Thyroid gland (tissue), 4 donors: ENCODE results near the gene IGF2R. TPM values are rescaled to one million over a fixed set of nuclear protein-coding genes. Genes with fewer than 3 reads are reported as not detected.

Source experiments
- DNase-seq, 2 donors: peaks; one replicate each; pipeline ENCODE4 v3.0.0-alpha.2; 2019
- H3K27ac ChIP-seq, 3 donors: fragments of 200-600 bp; sonication (generic); 1 replicate in 2 of 3; 2 replicates in 1 of 3; pipeline ENCODE4 v1.5.1; 2016 to 2019; ENCODE audit warnings: mild to moderate bottlenecking in 1 of 3, moderate library complexity in 1 of 3
- H3K27me3 ChIP-seq: fragments of 200-600 bp; sonication (generic); one replicate; pipeline ENCODE4 v1.5.1; 2019
- H3K36me3 ChIP-seq, 2 donors: fragments of 200-600 bp; sonication (generic); one replicate each; pipeline ENCODE4 v1.5.1; 2016 to 2019
- H3K4me1 ChIP-seq, 2 donors: fragments of 200-600 bp; sonication (generic); one replicate each; pipeline ENCODE4 v1.5.1; 2017 to 2019
- H3K4me3 ChIP-seq, 3 donors: fragments of 200-600 bp; sonication (generic); replicated peaks in 1 of 3; 1 replicate in 2 of 3; 2 replicates in 1 of 3; pipeline ENCODE4 v1.5.1; 2016; ENCODE audit warnings: mild to moderate bottlenecking in 1 of 3
- H3K9me3 ChIP-seq: fragments of 200-600 bp; sonication (generic); one replicate; pipeline ENCODE4 v1.5.1; 2017
- CTCF ChIP-seq, 6 experiments: fragments of 200-600 bp in 3 of 6; fragments of 450-650 bp in 3 of 6; sonication (generic) in 3 of 6; IDR thresholded peaks; one replicate each; pipeline ENCODE4 v1.5.1; 2016 to 2019; ENCODE audit warnings: antibody characterized with exemption in 6 of 6, mild to moderate bottlenecking in 2 of 6, inconsistent platforms in 1 of 6, moderate library complexity in 1 of 6
- POLR2A ChIP-seq, 2 donors: fragments of 450-650 bp; IDR thresholded peaks; one replicate each; pipeline ENCODE4 v1.6.1; 2017; ENCODE audit warnings: antibody characterized with exemption in 2 of 2, mild to moderate bottlenecking in 2 of 2, moderate library complexity in 1 of 2
- WGBS, 2 donors: methylation state at CpG; one replicate each; pipeline ENCODE4 v1.1.5; 2017; 5-methylcytosine and 5-hydroxymethylcytosine counted together
- intact Hi-C: fragments of 100-400 bp; cut with DNase I; formaldehyde crosslinking; loops from one replicate; pipeline ENCODE4 v1.15.1; 2023
- total RNA-seq, 4 donors: library from RNA; depleted of rRNA; stranded (reverse); fragments of >200 nt; gene quantifications; one replicate each; pipeline ENCODE4 v1.2.3, GENCODE V29; 2016

IGF2R gene
- total RNA-seq, 4 donors from 2014 or later, result 82.1 to 104 (median 94.2) TPM

GRCh38 chr6:160146454-160147145, 177.7 kb downstream of the IGF2R start:
- H3K36me3 ChIP-seq, result no peaks in the 10 kb centered on the region
- DNase-seq, result no peak
- peaks cover 0 to under 1% of the 10 kb centered on the region in 2 donors for H3K4me1 ChIP-seq
- H3K27ac ChIP-seq, result no peak overlapping the region
- WGBS, 2 donors, result 86 to 92% methylated on average over 6 of the region's 6 CpGs
- no peak overlapping the region for H3K4me3 ChIP-seq
- no peaks in the 10 kb centered on the region for H3K9me3 ChIP-seq
- no peak for TF ChIP-seq POLR2A (IDR thresholded peaks at IDR 0.05)
- no peak for TF ChIP-seq CTCF (IDR thresholded peaks at IDR 0.05)
- intact Hi-C loops, result no loop called here
- H3K27me3 ChIP-seq, result no peaks in the 10 kb centered on the region

GRCh38 chr6:160147146-160147536, 178.3 kb downstream of the IGF2R start:
- Histone ChIP-seq H3K36me3 (no peaks in the 10 kb centered on the region), H3K27ac (no peak overlapping the region), H3K9me3 (no peaks in the 10 kb centered on the region), H3K4me1 (no peaks in the 10 kb centered on the region), H3K27me3 (no peaks in the 10 kb centered on the region), H3K4me3 (no peak overlapping the region)
- 86 to 88% methylated on average over 3 of the region's 3 CpGs for WGBS, 2 donors
- no peak for TF ChIP-seq CTCF (IDR thresholded peaks at IDR 0.05)
- no peak for TF ChIP-seq POLR2A (IDR thresholded peaks at IDR 0.05)
- no peak for DNase-seq
- intact Hi-C loops, result no loop called here

GRCh38 chr6:160154471-160154870, 185.6 kb downstream of the IGF2R start:
- WGBS, 2 donors, result 89 to 97% methylated on average over 3 of the region's 3 CpGs
- no peaks in the 10 kb centered on the region for H3K27me3 ChIP-seq
- H3K36me3 ChIP-seq, result peaks cover 0 to 5% of the 10 kb centered on the region in 2 donors
- no peak overlapping the region for H3K4me3 ChIP-seq
- H3K4me1 ChIP-seq, result no peaks in the 10 kb centered on the region
- no peak for TF ChIP-seq CTCF (IDR thresholded peaks at IDR 0.05)
- no peak for TF ChIP-seq POLR2A (IDR thresholded peaks at IDR 0.05)
- no peaks in the 10 kb centered on the region for H3K9me3 ChIP-seq
- intact Hi-C loops, result no loop called here
- no peak overlapping the region for H3K27ac ChIP-seq
- no peak for DNase-seq

DNA sequence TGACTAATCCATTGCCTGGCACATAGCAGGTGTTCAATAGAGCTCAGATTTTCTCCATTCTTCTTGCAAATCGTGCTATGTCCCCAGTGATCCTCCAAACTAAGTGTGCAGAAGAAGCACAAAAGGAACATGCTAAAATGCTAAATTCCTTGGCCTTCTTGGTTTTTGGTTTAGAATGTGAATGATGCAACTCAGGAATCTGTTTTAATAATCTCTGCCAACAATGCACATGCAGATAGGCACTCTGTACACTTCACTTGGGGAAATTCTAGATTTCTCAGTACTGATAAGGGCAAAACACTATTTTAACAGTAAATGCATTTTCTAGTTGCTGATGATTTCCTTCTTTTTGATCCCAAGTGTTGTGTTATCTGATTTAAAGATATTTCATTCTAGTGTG, 188.0 kb downstream of the IGF2R start:
- H3K36me3 ChIP-seq, result peaks cover 0 to 5% of the 10 kb centered on the region in 2 donors
- no peak for DNase-seq
- H3K4me3 ChIP-seq, result no peak overlapping the region
- no peak overlapping the region for H3K27ac ChIP-seq
- WGBS, 2 donors, result 79 to 86% methylated on average over 1 of the region's 1 CpG
- H3K9me3 ChIP-seq, result no peaks in the 10 kb centered on the region
- intact Hi-C loops, result no loop called here
- peaks cover 0 to 3% of the 10 kb centered on the region in 2 donors for H3K4me1 ChIP-seq
- TF ChIP-seq POLR2A (IDR thresholded peaks at IDR 0.05) (no peak), CTCF (IDR thresholded peaks at IDR 0.05) (no peak)
- H3K27me3 ChIP-seq, result no peaks in the 10 kb centered on the region

DNA sequence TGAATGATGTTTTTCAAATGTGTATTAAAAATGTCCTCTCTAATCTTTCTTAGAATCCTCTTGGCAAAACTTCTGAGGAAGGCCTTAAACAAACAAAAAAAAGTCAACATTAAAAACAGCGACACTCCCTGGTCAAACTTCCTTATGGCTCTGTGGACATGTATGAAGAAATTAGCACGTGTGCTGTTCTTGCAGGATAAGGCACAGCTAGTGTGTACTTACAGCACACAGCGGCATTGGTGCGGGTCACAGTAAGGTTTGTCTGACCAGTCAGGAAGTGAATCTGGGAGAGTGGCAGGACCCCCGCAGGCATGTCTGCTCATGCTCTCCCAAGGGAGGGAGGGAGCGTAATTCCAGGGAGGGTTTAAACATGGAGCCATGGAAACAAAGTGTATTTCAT, 191.6 kb downstream of the IGF2R start:
- Histone ChIP-seq H3K27ac (no peak overlapping the region), H3K9me3 (no peaks in the 10 kb centered on the region), H3K4me3 (no peak overlapping the region), H3K27me3 (no peaks in the 10 kb centered on the region), H3K4me1 (peaks cover 0 to 3% of the 10 kb centered on the region in 2 donors), H3K36me3 (peaks cover 0 to 5% of the 10 kb centered on the region in 2 donors)
- WGBS, 2 donors, result 59 to 70% methylated on average over 6 of the region's 6 CpGs
- TF ChIP-seq CTCF (IDR thresholded peaks at IDR 0.05) (peak in 1 of 6 experiments; percentile 12), POLR2A (IDR thresholded peaks at IDR 0.05) (no peak)
- DNase-seq, result no peak
- intact Hi-C loops, result no loop called here

Other genes with a start within 250 kb of the IGF2R start
- gene WTAP, start 241.6 kb upstream of the IGF2R start, total RNA-seq, result 100 to 1,000 TPM in 3 of 4 donors, 10 to 100 TPM in 1; 83.6 to 132 (median 119) TPM
- 10 to 100 TPM in 1 of 4 donors, 1 to 10 TPM in 3; 5.6 to 10.4 (median 7.0) TPM for gene ACAT2, start 207.0 kb upstream of the IGF2R start, total RNA-seq
- 100 to 1,000 TPM in 3 of 4 donors, 10 to 100 TPM in 1; 93.4 to 139 (median 124) TPM for gene TCP1, start 179.5 kb upstream of the IGF2R start, total RNA-seq
- gene MRPL18, start 178.6 kb upstream of the IGF2R start, total RNA-seq, result 10 to 100 TPM; 48.3 to 85.7 (median 54.2) TPM
- 1 to 10 TPM in 1 of 4 donors, not detected in 3; 2.0 TPM for gene PNLDC1, start 168.8 kb upstream of the IGF2R start, total RNA-seq
- not detected for gene MAS1, start 78.1 kb upstream of the IGF2R start, total RNA-seq
- 1 to 10 TPM; 2.0 to 4.8 (median 3.7) TPM for gene SLC22A1, start 152.7 kb downstream of the IGF2R start, total RNA-seq